Measurements from ENCODE around the gene KRTAP5-6.

The KRTAP5-6 gene

DNA sequence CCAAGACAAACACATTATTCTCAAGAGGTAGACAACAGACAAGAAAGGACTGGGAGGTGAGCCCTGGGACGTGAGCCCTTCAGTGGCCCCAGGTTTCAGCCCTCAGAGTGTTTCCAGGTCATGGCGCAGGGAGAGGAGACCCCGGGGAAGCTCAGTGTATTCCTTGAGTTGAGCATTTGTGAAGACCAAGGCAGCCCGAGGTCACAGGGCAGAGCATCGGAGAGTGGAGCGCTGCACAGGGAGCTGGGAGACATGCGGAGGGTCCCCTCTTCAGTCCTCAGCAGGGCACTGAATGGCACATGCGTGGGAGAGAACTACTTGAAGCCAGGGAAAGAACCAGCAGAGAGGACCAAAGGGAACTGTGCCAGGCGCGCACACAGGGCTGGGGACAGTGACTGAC lies 11.7 kb downstream of the KRTAP5-6 start:
- Mint-ChIP-seq H3K9me3 (peaks cover 2% of the 10 kb centered on the region), H3K27ac (no peak overlapping the region), H3K27me3 (ENCODE audit: low read depth) (peaks cover 18% of the 10 kb centered on the region), H3K4me3 (no peak overlapping the region), H3K4me1 (peaks cover 15% of the 10 kb centered on the region), H3K36me3 (ENCODE audit: low read depth) (no peaks in the 10 kb centered on the region)
- TF ChIP-seq, protein P1, sequence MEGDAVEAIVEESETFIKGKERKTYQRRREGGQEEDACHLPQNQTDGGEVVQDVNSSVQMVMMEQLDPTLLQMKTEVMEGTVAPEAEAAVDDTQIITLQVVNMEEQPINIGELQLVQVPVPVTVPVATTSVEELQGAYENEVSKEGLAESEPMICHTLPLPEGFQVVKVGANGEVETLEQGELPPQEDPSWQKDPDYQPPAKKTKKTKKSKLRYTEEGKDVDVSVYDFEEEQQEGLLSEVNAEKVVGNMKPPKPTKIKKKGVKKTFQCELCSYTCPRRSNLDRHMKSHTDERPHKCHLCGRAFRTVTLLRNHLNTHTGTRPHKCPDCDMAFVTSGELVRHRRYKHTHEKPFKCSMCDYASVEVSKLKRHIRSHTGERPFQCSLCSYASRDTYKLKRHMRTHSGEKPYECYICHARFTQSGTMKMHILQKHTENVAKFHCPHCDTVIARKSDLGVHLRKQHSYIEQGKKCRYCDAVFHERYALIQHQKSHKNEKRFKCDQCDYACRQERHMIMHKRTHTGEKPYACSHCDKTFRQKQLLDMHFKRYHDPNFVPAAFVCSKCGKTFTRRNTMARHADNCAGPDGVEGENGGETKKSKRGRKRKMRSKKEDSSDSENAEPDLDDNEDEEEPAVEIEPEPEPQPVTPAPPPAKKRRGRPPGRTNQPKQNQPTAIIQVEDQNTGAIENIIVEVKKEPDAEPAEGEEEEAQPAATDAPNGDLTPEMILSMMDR (IDR thresholded peaks at IDR 0.05; ENCODE audit: unreplicated experiment in 3 of 3), result no peak

DNA sequence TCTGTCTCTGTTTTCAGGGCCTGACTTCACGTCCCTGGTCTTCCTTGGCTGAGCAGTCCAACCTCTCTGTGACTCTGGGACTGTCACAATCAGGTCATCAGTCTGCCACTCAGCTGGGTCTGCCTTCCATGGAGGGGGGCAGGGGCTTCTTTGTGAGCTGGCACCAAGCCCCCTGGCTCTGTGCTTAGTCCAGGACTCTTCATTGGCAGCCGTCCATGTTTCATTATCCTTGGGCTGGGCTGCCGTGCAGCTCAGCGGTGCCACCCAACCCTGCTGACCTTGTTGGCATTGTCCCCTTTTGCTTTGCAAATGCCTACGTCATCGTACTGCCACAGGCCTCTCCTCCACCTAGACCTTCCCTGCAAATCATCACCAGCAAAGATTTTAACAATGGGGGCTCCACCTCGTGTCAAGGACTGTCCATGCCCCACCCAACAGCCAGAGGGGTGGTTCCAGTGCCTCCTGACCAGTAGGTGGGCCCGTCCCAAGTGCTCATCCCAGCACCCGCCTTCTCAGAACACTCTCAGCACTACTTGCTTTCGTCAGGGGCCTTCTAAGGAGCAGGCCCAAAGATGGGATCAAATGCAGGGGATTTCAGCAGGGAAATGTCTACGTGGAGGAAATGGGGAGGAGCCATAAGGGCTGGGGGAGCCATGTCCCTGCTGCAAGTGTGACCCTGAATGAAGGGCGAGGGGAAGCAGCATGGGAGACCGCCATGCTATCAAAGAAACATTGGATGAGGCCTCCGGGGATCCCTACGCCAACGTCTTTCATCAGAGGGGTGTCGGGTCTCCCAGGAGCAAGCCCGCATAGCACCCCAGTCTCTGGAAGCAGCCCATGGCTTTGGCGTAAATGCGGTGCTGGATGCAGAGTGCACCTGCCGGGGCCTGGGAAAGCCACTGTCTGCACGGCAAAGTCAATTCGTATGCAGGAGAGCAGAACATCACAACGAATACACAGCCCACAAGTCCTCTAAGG lies 18.2 kb downstream of the KRTAP5-6 start:
- H3K4me1 Mint-ChIP-seq, result peaks cover 7% of the 10 kb centered on the region
- H3K27me3 Mint-ChIP-seq (ENCODE audit: low read depth), result peaks cover 14% of the 10 kb centered on the region
- no peak overlapping the region for H3K4me3 Mint-ChIP-seq
- TF ChIP-seq, protein P1 (IDR thresholded peaks at IDR 0.05; ENCODE audit: unreplicated experiment in 3 of 3), result no peak
- no peak overlapping the region for H3K27ac Mint-ChIP-seq
- H3K36me3 Mint-ChIP-seq (ENCODE audit: low read depth), result no peaks in the 10 kb centered on the region
- peaks cover 3% of the 10 kb centered on the region for H3K9me3 Mint-ChIP-seq

DNA sequence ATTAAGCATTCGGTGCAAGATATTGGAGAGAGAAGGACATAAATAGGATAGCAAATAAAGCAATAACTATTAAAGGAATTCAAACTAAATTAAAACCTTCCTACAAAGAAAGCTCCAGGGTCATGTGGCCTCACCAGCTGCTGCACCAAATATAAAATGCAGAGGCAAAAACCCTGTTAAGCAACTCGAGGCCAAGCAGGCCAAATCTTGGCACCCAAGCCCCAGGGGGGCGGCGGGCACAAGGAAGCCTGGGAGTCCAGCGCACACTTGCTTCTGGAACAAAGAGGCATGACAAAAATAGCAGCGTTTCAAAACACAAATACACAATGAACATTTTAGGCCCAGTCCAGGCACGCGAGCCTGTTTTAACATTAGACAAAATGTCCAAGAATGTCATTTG lies 20.8 kb downstream of the KRTAP5-6 start:
- H3K36me3 Mint-ChIP-seq (ENCODE audit: low read depth), result no peaks in the 10 kb centered on the region
- TF ChIP-seq, protein P1 (IDR thresholded peaks at IDR 0.05; ENCODE audit: unreplicated experiment in 3 of 3), result no peak
- H3K4me1 Mint-ChIP-seq, result peaks cover 7% of the 10 kb centered on the region
- H3K27me3 Mint-ChIP-seq (ENCODE audit: low read depth), result peaks cover 24% of the 10 kb centered on the region
- no peak overlapping the region for H3K27ac Mint-ChIP-seq
- H3K4me3 Mint-ChIP-seq, result no peak overlapping the region
- peaks cover 3% of the 10 kb centered on the region for H3K9me3 Mint-ChIP-seq

DNA sequence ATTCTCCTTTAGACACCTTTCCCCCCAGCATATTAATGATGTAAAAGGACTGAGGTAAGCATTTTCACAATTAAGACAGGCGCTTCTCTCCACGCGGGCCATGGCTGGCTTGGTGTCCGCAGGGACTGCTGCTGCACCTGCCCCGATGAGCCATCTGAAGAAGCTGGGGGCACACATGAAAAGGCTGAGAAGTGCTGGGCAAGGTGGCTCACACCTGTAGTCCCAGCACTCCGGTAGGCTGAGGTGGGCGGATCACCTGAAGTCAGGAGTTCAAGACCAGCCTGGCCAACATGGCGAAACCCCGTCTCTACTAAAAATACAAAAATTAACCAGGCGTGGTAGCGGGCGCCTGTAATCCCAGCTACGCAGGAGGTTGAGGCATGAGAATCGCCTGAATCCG lies 21.3 kb downstream of the KRTAP5-6 start:
- peaks cover 7% of the 10 kb centered on the region for H3K4me1 Mint-ChIP-seq
- no peaks in the 10 kb centered on the region for H3K36me3 Mint-ChIP-seq (ENCODE audit: low read depth)
- H3K9me3 Mint-ChIP-seq, result peaks cover 3% of the 10 kb centered on the region
- TF ChIP-seq, protein P1 (IDR thresholded peaks at IDR 0.05; ENCODE audit: unreplicated experiment in 3 of 3), result no peak
- no peak overlapping the region for H3K27ac Mint-ChIP-seq
- H3K27me3 Mint-ChIP-seq (ENCODE audit: low read depth), result peaks cover 20% of the 10 kb centered on the region
- no peak overlapping the region for H3K4me3 Mint-ChIP-seq

DNA sequence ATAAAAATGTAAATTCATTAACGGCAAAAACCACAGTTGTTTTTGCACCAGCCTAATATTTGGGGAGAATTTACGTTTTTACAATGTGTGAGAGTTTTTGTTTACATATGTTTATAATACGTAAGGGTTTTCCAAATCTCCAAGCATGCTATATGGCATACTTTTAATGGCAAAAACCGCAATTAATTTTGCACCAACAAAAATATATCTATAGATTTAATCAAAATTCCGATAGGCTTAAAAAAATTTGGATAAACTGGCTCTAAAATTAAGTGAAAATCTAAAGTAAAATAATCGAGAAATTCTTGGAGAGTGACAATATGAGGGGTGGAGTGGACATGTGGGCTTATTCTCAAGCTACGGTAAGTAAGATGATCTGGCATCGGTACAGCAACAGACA lies 22.8 kb downstream of the KRTAP5-6 start:
- no peaks in the 10 kb centered on the region for H3K36me3 Mint-ChIP-seq (ENCODE audit: low read depth)
- H3K27me3 Mint-ChIP-seq (ENCODE audit: low read depth), result peaks cover 28% of the 10 kb centered on the region
- H3K27ac Mint-ChIP-seq, result no peak overlapping the region
- peaks cover 3% of the 10 kb centered on the region for H3K9me3 Mint-ChIP-seq
- TF ChIP-seq, protein P1 (IDR thresholded peaks at IDR 0.05; ENCODE audit: unreplicated experiment in 3 of 3), result no peak
- peaks cover 7% of the 10 kb centered on the region for H3K4me1 Mint-ChIP-seq
- H3K4me3 Mint-ChIP-seq, result no peak overlapping the region
